AG10803 (cell line): ENCODE results near the gene VAV2.

Experiments
- DNase-seq: peaks from one replicate; pipeline ENCODE4 v3.0.0; 2010; ENCODE audit warnings: low read depth
- H3K4me3 ChIP-seq: 2 replicates; pipeline ENCODE4 v1.5.1; 2011; ENCODE audit warnings: mild to moderate bottlenecking, low read length, control low read depth
- TF ChIP-seq, protein P1 (sequence below): conservative IDR thresholded peaks from 2 replicates; pipeline ENCODE4 v1.5.1; 2011; ENCODE audit warnings: mild to moderate bottlenecking, low read length, control low read depth, inconsistent platforms

VAV2 gene

DNA sequence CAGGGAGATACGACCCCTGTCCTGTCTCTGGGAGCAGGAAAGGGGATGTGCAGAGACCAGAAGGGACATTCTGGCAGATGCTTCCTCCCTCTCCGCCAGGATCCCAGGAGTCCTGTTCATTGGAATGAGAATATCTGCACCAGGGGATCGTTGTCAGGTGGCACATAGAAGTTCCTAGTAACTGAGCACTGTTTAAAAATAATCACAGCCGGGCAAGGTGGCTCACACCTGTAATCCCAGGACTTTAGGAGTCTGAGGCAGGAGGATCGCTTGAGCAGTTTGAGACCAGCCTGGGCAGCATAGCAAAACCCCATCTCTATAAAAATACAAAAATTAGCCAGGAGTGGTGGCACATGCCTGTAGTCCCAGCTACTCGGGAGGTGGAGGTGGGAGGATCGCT is 266.2 kb downstream of the VAV2 start:
- H3K4me3 ChIP-seq = no peak overlapping the region
- TF ChIP-seq, protein P1, sequence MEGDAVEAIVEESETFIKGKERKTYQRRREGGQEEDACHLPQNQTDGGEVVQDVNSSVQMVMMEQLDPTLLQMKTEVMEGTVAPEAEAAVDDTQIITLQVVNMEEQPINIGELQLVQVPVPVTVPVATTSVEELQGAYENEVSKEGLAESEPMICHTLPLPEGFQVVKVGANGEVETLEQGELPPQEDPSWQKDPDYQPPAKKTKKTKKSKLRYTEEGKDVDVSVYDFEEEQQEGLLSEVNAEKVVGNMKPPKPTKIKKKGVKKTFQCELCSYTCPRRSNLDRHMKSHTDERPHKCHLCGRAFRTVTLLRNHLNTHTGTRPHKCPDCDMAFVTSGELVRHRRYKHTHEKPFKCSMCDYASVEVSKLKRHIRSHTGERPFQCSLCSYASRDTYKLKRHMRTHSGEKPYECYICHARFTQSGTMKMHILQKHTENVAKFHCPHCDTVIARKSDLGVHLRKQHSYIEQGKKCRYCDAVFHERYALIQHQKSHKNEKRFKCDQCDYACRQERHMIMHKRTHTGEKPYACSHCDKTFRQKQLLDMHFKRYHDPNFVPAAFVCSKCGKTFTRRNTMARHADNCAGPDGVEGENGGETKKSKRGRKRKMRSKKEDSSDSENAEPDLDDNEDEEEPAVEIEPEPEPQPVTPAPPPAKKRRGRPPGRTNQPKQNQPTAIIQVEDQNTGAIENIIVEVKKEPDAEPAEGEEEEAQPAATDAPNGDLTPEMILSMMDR = no peak
- no peak for DNase-seq

DNA sequence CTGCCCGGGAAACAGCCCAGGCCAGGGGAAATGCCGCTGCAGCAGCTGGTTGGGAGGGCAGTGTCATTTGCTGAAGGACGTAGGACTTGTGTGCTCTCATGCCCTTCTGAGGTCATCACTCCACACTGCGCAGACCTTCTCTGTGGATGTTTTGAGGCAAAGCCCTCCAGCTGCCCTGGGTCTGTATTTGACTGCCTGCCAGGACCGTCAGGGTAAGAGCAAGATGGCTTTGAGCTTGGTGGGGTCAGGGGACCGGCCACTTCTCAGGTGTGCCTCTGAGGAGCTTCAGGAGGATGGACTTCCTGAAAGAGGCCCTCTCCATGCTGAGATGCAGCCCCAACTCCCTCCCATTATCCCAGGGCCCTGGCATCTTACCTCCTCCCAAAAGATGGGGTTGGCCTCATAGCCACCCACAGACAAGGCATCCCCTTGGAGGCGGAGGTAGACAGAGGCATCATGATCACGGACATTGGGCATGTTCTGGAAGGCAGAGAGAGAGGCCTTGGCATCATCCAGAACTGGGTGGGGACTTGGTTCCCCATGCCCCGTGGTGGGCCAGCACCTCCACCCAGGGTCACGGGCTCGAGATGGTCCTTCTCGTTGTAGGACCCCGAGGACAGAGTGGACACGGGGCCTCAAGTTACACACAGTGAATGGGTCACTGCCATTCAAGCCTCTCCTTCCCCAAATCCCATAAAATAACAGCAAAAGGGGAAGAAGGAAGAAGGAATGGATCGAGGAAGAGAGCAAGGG is 273.4 kb downstream of the VAV2 start:
- H3K4me3 ChIP-seq = no peak overlapping the region
- TF ChIP-seq, protein P1 = no peak
- DNase-seq = no peak

DNA sequence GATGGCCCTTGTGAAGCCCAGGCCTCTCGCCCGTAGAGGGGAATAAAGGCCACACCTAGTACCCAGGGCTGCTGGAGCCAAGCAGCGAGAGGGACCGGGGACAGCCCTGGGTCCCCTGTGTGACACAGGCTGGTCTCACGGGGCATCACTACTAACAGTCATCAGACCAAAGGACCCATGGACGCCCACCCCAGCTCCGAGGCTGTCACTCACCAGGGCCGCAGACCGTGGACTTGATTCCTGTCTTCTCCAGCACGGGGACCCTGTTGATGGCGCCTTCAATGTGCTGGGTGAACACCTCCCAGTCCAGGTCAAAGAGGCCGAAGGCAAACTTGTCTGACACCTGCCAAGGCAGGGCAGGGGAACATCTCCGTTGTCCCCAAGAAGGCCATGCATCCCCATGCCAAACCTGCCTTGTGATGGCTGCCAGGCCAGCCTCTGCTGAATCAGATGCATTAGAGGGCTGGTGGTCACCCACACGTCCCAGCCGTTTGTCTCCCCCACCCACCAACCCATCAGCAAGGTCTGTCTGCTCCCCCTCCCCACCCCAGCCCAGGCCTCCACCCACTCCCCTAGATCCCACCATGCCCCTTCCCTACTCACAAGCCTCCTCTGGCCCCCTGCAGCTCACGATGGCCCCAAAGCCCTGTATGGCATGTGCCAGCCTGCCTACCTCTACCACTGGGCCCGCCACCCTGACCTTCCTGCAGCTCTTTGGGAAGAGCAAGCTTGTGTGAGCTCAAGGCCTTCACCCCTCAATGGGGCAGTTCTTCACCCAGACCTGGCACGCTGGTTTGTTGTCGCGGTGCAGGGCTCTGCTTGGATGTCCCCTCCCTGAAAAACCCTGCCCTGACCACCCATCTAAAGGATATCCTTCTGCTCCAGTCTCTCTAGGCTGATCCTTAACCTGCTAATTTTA is 274.8 kb downstream of the VAV2 start:
- no peak overlapping the region for H3K4me3 ChIP-seq
- TF ChIP-seq, protein P1 = no peak
- no peak for DNase-seq

DNA sequence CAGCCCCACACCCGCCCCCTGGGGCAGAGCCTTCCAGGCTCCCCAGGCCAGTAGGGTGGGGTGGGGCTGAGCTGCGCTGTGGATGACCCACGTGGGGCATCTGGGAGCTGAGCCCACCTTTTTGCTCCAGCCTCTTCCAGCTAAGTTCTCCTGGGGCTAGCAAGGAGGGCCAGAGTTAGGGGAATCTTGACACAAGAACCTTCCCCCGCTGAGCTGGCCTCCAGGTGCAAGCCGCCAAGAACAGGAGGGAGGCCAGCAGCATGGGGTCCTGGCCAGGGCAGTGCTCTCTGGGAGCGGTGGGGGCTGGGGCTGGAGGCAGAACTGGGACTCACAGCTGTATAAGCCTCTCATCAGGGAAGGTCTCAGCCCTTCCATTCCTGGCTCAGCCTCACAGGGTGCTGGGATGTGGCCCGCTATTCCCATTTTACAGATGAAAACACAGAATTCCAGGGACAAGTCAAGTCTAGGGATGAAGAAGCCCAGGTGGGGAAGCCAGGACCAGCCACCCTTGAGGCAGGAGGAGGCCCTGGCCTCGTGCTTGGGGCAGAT is 275.5 kb downstream of the VAV2 start:
- TF ChIP-seq, protein P1 = no peak
- no peak for DNase-seq
- no peak overlapping the region for H3K4me3 ChIP-seq

DNA sequence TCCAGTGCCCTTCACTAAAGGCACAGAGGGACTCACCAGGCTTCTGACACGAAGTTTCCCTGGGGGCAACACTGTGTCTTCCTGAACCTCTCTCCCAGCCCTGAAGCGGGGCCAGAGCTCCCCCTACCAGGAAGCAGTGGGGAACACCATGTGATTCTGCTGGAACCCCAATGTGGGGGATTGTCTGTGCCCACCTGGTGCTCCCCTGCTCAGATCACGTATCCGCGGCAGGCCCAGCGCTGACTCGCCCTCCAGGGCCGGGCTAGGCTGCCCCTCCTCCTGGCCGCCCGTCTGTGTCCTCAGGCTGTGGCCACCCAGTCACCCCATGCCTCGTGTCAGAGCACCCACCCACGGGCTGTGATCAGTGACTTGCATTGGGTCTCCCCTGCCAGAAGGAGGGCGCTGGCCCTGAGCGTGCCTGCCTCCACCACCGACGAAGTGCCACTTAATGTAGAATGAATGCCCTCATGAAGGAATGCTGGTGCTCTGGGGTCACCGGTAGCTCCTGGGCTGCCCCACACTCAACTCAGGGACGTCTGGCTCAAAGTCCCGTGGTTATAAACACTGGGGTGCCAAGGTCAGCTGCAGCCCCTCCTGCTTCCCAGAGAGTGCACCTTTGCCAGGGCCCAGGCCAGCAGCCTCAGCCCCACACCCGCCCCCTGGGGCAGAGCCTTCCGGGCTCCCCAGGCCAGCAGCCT is 276.1 kb downstream of the VAV2 start:
- no peak for DNase-seq
- TF ChIP-seq, protein P1 = peak; percentile 13; the same call in 1 of the 2 replicates
- no peak overlapping the region for H3K4me3 ChIP-seq

DNA sequence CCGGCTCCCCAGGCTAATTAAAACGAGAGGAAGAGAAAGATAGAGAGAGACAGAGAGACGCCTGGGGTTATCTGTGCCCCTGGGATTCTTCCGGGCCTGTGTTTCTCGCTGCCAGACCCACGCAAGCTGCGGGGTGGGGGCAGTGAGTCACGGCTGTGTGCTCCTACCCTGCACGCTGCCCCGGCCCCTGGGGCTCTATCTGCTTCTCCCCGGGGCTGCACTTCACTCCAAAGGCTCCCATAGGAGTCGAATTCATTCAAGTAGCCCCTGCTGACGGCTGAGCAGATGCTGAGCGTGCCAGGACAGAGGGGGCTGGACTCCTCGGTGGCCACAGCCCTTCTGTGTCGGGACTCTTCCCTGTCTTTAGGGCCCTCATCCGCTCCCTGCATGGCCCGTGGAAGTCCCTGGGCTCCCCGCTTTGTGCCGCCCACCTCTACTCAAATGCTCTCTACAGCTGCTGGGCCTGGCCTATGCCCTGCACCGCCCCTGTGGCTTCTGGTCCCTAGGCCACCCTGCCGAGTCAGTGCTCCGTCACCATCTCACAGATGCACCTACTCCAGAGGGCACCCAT is 276.7 kb downstream of the VAV2 start:
- TF ChIP-seq, protein P1 = no peak
- H3K4me3 ChIP-seq = no peak overlapping the region
- DNase-seq = no peak
